ENCODE data around the gene GOLT1A.

The GOLT1A gene

DNA sequence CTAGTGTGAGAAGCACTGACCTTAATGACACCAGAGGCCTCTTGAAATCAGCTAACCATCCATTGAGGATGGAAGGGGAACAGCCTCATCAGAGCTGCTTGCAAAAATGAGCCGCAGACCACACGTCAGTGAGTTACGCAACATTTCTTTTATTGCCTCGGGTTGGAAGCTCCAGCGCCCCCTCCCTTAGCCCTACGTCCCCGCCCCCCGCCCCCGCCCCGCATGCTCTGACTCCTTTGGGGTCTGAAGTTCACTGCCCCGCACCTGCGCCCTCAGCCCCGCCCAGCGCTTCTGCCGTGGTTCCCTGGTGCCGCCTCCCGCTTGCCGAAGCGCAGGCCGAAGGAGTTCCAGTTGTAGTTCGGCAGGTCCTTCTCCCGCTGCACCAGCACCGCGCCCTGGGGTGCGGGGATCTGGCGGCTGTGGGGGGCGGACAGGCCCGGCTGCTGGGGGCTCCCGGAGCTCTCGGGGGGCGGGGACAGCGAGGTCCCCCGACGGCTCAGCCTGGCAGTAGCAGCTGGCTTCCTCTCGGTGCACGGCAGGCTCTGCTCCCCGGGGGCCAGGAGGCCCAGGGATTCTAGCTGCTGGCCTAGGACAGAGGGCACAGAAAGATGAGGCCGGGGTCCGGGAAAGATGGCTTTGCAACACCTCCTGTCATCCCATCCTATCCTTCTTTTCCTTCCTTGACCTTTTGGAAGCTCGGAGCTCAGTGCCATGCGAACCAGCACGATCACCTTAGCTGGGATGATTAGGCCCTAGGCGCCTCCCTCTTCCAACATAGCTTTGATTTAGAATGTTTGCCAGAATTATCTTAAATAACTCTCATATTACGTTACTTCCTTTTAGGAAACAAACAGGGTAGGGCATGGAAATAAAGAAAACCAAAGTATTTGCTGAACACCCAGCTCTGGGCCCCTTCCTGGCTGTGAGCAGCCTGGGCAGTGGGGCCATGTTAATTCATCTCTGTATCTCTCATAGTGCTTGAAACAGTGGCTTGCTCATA is 23.3 kb downstream of the GOLT1A start:
- TF ChIP-seq, protein P1, sequence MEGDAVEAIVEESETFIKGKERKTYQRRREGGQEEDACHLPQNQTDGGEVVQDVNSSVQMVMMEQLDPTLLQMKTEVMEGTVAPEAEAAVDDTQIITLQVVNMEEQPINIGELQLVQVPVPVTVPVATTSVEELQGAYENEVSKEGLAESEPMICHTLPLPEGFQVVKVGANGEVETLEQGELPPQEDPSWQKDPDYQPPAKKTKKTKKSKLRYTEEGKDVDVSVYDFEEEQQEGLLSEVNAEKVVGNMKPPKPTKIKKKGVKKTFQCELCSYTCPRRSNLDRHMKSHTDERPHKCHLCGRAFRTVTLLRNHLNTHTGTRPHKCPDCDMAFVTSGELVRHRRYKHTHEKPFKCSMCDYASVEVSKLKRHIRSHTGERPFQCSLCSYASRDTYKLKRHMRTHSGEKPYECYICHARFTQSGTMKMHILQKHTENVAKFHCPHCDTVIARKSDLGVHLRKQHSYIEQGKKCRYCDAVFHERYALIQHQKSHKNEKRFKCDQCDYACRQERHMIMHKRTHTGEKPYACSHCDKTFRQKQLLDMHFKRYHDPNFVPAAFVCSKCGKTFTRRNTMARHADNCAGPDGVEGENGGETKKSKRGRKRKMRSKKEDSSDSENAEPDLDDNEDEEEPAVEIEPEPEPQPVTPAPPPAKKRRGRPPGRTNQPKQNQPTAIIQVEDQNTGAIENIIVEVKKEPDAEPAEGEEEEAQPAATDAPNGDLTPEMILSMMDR (IDR thresholded peaks at IDR 0.05; ENCODE audit: low read depth, low read length) = no peak
- no peak for DNase-seq (ENCODE audit: extremely low read depth, low read depth)

DNA sequence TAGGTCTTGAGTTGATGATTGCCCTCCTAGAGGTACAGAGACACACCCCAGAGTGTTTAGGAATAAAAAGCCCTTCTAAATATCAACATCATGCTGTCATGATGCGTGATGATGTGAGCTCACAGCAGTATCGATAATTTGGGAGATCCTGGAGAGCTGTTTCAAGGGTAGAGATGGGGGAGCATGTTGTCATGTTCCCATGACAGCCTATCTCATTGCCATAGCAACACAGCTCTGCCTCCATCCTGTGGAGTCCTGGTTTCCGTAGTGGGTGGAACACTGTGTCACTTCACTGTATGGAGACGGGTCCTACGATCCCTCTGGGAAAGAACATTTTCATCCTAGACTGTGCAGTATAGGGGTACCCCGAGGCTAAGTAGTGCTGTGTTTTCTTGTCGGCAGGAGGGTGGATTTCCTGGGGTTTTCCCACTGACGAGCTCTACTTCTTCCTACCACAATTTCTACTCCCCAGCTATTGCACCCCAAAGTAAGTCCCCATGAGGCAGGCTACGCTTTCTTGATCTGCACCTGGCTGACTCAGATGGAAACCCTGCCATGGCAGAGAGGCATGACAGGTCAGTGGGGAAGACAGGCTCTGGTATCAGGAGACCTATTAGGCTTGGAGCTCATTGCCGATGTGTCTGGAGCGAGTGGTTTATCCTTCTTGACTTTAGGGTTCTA is 24.7 kb downstream of the GOLT1A start:
- DNase-seq (ENCODE audit: extremely low read depth, low read depth) = no peak
- TF ChIP-seq, protein P1 (IDR thresholded peaks at IDR 0.05; ENCODE audit: low read depth, low read length) = no peak

DNA sequence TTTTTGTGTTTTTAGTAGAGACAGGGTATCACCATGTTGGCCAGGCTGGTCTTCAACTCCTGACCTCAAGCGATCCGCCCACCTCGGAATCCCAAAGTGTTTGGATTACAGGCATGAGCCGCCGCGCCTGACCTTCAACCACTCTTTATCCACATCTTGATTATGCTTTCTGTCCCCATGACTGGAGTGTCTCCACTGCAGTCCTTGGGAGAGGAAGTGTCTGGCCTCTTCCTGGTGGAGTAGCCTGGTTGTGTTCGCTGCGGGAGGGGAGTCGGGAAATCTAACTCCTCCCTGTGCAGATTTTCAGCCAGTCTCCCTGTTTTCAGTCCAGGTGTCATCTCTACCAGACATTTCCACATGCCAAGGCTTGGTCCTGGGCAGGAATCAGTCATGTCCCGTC is 27.2 kb downstream of the GOLT1A start:
- TF ChIP-seq, protein P1 (IDR thresholded peaks at IDR 0.05; ENCODE audit: low read depth, low read length) = no peak
- no peak for DNase-seq (ENCODE audit: extremely low read depth, low read depth)

DNA sequence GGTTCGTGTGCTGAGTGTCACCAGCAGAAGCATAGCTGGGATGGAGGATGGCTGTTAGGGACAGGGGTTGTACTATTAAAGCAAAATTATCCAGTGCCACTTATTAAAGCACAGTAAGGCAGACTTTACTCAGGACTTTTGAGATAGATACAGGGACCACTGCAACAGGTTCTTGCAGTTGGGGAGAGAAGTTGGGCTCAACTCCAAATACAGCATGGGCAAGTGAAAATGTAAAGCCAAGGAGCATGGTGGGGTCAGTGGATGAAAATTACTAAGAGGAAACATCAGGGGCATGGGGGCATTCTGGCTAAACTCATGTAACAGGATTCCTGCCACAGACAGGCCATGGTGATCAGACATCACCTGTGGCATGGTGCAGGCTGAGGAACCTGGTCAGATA is 32.7 kb downstream of the GOLT1A start:
- DNase-seq (ENCODE audit: extremely low read depth, low read depth) = no peak
- TF ChIP-seq, protein P1 (IDR thresholded peaks at IDR 0.05; ENCODE audit: low read depth, low read length) = no peak

DNA sequence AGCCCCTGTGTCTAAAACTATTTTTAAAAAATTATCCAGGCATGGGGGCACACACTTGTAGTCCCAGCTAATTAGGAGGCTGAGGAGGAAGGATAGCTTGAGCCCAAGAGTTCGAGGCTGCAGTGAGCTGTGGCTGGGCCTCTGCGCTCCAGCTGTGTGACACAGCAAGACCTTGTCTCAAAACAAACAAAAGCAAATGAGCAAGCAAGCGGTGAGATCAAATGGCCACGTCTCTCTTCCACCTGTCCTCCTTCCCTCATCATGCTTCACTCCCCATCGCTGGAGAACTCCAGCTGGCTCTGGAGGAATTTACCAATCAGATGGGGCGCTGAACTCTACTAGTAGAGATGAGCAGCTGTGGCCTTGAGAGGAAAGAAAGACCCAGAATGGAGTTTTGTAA is 33.7 kb downstream of the GOLT1A start:
- TF ChIP-seq, protein P1 (IDR thresholded peaks at IDR 0.05; ENCODE audit: low read depth, low read length) = no peak
- no peak for DNase-seq (ENCODE audit: extremely low read depth, low read depth)

DNA sequence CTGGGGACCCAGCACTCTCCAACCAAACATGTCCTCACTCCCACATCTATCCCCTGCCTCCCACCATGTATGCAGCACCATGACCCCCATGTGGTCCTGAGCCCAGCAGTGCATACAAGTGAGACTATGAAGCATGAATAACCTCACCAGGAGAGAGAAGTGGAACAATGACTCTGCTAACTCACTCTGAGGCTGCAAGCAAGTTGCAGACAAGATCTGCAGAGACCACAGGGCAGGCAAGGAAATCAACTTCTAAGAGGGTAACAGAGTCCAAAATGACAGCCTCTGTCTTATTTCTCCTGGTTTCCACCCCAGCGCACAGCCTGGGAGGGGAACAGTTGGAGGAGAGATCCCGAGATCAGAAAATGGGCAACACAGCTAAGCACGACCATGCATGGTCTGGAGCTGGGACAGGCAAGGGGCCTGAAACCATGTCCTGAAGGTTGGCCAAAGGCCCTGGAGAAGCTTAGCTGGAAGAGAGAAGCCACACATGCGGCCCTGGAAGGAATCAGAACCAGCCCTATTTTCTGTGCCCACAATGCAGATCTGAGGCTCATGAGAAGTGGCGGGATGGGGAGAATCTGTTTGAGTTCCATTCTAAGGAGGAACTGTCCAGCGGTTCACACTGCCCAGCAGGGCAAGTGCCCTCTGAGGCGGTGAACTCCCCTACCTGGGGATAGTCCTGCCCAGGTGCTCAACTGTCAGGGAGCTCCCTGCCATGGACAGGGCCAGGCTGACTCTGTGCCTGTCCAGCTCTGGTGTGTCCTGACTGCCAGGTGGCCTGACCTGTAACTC is 35.1 kb downstream of the GOLT1A start:
- DNase-seq (ENCODE audit: extremely low read depth, low read depth) = no peak
- TF ChIP-seq, protein P1 (IDR thresholded peaks at IDR 0.05; ENCODE audit: low read depth, low read length) = no peak
